Measurements from ENCODE around the gene HMCN1.
"Not testable (repeated sequence)": the region's sequence is repeated elsewhere in the genome, so short reads cannot be mapped to it uniquely, and the experiment has no call there.

Gene HMCN1

DNA sequence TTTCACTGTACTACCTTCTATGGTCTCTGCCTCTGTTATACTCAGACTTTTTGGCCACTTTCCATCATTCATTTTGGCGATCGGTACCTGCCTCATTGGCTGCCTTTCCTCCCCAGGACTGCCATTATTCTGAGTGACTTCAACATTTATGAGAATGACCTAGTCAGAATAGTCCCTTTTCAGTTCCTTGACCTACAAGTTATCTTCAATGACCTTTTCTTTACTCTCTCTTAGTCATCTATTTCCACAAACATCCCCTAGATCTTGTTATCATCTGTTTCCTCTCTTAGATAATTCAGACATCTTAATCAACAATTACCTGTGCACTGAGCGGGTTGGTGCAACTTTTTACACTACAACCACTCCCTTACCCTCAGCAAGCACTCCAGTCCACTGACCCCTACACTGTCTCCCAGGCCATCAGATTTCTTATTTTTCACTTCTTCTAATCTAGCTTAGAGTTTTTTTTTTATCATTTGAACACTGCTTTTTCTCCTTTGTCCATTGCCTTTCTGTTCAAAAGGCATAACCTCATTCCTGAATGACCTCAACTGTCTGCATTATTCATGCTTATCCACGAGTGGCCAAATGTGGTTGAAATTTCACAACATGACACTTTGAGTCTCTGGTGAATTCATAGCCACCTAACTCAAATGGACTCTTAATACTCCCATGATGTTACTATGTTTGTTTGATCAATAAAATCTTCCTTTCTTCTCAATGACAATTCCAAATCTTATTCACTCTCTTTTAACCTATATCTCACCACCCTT lies 112.7 kb downstream of the HMCN1 start:
- DNase-seq (ENCODE audit: low read depth in 1 of 2, low spot score in 1 of 2): no peak

DNA sequence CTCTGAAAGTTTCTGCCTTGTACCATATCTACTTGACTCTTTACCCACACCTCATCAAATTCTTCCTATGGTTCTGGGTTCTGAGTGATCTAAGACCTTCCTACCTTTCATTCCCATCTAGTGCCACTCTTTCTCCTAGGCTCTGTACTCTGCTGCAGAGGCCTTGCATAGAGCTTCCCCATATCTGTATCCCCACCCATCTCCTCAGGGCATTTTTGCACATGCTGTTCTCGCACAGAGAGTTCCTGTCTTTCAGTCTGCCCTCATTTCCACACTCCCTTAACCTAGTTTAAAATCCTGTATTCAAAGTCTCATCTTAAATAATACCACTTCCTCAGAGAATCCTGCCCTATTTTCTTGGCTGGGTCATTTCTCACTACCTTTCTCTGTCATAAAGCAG lies 114.8 kb downstream of the HMCN1 start:
- no peak for DNase-seq (ENCODE audit: low read depth in 1 of 2, low spot score in 1 of 2)

DNA sequence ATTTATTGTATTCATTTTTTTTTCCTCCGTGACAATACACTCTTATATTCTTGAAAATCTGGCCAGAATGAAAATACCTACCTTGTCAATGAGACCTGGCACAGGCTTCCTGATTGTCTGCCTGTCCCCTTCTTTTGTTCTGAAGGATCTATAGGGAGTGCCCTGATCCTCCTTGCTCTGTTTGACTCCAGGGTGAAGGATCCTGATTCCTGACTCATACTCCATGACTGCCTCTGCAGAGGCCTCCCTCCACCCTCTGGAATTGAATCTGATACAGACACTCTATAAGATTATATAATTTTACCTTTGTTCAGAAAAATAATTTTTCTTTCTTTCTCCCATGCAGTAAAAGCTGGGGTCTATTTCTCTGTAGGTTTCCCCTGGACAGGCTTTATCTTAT lies 116.2 kb downstream of the HMCN1 start:
- DNase-seq (ENCODE audit: low read depth in 1 of 2, low spot score in 1 of 2): no peak

DNA sequence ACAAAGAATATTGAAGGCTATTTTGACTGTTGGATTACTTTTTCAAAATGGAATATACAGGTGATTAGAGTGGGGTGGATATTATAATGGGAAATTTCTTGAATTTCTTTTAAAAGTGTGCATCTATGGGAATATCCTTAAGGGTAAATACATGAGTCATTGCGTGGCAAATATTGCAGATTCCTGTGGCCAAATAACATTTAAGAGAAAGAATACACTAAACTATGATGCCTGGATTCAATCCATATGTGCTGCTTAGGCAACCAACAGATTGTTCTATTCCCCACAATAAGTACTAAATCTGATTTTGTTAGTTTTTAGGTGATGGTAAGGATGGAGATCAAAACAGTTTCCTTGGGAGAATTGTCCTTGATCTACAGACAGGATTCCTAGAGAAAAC lies 119.5 kb downstream of the HMCN1 start:
- no peak for DNase-seq (ENCODE audit: low read depth in 1 of 2, low spot score in 1 of 2)

DNA sequence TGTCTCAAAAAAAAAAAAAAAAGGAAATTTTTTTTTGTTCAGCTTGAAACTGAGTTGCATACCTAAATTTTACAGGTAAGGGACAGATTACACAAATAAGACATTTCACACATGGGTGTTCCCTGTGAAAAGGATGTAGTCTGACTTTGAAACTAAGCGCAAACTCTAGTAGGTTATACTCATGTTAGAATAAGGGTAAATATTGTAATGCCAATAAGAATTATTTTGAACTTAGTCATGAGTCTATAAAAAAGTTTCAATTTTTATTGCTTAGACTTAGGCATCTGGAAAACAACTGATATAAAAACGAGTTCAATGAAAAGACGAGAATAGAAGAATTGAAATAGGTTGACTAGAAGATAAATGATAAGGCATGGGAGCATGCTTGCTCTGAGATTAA lies 122.3 kb downstream of the HMCN1 start:
- no peak for DNase-seq (ENCODE audit: low read depth in 1 of 2, low spot score in 1 of 2)

DNA sequence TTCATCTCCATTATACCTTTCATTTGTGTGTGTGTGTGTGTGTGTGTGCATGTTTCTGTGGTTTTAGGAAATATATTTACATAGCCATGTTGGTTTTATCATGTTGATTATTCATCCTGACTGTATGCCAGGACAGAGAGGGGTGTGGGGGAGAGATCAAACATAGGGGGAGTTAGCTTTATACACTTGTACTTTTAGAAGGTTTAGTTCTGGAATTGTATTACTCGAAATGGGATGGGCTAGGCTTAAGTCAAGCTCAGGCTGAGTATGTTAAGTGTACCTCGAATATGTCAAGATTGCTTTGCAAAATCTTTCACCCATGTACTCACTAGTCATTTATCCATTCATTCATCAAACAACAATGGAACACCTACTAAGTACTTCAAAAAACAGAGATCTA lies 123.3 kb downstream of the HMCN1 start:
- DNase-seq (ENCODE audit: low read depth in 1 of 2, low spot score in 1 of 2): no peak

DNA sequence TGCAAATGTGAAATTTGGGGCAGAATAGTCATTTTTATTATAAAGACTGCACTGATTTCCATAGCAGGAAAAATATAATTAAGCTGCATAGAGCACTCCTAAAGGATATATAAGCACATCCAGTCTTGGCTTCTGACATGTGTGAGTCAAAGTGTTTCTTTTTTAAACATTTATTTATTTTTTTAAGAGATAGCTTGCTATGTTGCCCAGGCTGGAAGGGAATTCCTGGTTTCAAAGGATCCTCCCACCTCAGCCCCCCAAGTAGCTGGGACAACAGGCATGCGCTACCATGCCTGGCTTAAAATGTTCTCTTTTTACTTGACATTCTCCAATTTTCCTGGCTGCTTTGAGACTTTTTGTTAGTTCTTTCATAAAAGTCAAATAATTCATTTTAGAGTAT lies 126.1 kb downstream of the HMCN1 start:
- DNase-seq (ENCODE audit: low read depth in 1 of 2, low spot score in 1 of 2): no peak

DNA sequence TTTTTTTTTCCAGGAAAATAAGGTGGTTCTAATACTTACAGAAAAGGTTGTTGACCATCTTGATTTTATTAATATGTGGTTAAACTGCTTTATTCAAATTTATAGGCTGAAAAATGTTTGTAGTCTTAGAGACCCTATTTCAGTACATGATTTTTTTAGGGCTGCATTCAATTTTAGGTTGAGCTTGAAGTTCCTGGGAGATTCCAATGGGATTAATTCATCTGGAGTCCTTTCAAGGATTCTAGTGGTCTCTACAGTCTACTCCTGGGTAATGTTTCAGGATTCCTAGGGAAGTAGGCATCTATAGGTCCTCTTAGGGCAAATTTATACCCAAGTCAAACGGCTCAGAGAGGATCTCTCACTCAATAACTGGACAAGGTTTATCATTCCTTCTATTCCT lies 126.7 kb downstream of the HMCN1 start:
- DNase-seq (ENCODE audit: low read depth in 1 of 2, low spot score in 1 of 2): no peak

DNA sequence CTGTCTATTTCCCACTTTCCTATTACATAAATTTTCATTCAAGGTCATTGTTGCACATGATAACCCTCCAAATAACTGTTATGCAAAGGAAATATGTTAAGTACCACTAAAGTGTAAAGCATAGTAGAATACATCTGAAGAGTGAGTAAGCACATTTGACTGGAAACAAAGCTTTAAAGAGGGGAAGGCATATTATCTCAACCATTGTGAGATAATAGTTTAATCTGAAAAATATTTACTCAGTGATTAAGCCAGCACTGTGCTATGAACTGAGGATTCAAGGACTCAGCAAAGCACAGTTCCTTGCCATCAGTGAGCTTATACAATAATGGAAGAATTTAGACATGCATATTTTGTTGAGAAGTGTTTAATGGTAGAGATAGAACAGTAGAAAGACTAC lies 127.4 kb downstream of the HMCN1 start:
- no peak for DNase-seq (ENCODE audit: low read depth in 1 of 2, low spot score in 1 of 2)

DNA sequence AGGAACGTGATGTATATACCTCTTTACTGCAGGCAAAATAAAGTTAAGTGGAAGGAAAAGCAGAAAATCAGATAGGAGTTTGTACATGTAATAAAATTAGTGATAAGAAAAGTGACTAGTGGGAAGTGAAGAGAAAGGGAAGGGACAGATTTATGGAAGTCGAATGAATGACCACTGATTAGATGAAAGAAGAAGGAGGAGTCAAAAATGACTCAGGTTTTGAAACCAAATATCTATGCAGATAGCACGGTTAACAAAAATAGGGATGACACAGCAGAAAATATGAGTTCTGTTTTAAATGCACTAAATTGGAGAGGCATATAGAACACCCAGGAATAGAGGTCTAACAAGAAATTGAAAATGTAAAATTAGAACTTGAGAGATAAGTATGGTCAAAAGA lies 128.0 kb downstream of the HMCN1 start:
- DNase-seq (ENCODE audit: low read depth in 1 of 2, low spot score in 1 of 2): no peak

DNA sequence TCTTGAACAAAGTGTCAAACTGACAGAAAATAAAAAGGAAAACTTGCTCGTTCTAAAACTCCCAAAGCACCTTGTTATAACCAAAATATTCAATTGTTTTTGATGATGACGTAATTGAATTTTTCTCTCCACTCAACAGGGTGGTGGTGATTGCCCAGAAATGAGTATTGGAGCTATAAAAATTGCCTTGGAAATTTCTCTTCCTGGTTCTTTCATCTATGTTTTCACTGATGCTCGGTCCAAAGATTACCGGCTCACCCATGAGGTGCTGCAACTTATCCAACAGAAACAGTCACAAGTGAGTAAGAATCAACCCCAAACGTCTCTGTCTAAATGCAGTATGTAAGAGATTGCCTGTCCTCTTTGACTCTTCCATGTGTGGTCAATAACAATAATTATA lies 130.1 kb downstream of the HMCN1 start:
- DNase-seq (ENCODE audit: low read depth in 1 of 2, low spot score in 1 of 2): no peak

DNA sequence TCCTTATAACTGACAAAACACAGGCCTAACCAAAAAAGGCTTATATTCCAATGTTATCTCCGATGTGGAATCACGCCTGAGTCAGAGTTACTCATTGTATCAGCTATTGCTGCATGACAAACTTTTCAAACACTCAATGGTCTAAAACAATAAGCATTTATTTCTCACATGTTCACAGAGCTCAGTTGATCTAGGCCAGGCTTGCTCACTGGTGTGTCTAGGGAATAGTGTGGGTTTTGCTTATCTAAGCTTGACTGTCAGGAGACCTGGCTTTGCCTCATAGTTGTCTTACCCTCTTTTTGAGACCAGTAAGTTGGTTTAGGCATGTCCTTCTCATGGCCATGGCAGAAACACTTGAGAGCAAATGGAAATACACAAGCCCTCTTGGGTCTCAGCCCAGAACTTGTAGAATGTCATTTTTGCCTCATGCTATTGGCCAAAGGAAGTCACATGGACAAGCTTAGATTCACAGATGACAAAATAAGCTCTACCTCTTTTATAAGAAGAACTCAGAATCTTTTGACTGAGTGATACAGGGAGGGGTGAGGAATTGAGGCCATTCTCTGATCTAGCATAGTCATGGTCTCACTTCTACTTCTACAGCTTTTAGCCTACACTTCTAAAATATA lies 130.8 kb downstream of the HMCN1 start:
- no peak for DNase-seq (ENCODE audit: low read depth in 1 of 2, low spot score in 1 of 2)

DNA sequence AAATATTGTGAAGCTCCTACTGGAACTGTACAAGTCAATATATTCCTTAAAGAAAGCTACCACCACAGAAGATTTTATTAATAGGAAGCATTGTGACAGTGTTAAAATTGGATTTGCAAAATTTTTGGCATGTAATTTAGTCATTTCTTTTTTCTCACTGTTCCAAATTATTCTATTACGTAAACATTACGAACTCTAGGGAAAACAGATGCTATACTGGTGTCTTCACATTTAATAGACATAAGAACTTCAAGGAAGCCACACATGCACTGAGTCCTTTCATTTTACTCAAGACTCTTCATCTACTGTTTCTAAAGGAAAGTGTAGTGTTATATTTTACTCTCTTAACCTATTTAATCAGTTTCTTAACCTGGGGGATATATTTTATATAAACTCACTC lies 135.4 kb downstream of the HMCN1 start:
- DNase-seq (ENCODE audit: low read depth in 1 of 2, low spot score in 1 of 2): no peak

DNA sequence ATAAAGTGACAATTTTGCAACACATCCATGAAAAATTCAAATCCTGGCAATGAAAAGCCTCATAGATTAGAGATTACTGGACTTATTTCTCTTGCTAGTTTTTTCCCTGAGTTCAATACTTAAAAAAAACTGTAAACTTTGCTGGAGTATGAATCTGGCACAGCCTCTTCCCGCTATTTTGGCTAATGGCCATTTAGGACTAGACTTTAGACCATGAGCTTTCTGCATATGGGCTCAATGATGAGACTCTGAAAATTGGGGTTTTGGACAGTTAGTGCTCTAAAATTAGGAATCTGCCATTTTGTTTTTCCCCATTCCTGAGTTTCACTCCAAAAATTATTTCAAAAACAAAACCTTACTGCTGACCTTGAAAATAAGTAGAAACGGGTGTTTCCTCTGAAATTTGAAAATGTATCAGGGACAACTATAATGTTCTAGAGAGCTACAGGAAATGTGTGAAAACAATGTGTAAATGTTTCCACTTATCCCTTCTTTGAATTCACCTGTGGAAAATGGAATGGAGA lies 137.5 kb downstream of the HMCN1 start:
- DNase-seq (ENCODE audit: low read depth in 1 of 2, low spot score in 1 of 2): no peak

DNA sequence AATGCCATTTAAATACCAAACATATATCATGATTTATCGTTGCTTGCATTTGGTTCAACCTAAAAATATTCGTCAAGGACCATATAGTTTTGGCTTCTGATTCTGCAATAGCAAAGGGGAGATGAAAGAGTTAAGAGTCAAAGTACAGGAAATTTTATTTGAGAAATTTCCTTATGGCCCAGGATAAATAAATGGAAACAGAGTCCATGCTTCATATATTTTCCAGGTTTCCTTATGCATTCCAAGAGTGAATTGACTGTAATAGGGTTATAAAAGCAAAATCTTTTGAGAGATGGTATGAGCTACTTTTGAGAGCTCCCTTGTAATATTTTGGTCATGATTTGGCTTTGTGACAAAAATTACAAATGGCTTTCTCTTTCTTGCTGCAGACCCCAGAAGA lies 140.1 kb downstream of the HMCN1 start:
- DNase-seq (ENCODE audit: low read depth in 1 of 2, low spot score in 1 of 2): no peak

DNA sequence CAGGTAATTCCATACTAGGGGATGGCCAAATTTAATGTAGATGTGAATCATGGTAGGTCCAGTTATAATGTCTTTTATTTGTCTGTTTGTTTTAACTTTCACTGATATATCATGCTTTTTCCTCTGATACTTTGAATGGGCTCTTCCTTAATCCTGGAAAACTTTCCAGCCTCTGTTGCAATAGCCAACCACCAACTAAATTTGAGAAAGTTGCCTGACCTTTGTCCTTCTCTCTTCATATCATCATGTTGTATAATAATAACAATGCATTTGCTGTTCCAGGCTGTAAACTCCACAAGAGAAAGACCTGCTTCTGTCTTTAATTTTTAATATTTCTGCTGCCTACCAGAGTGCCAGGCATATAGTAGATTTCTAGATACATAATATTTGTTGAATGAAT lies 146.1 kb downstream of the HMCN1 start:
- DNase-seq (ENCODE audit: low read depth in 1 of 2, low spot score in 1 of 2): no peak

DNA sequence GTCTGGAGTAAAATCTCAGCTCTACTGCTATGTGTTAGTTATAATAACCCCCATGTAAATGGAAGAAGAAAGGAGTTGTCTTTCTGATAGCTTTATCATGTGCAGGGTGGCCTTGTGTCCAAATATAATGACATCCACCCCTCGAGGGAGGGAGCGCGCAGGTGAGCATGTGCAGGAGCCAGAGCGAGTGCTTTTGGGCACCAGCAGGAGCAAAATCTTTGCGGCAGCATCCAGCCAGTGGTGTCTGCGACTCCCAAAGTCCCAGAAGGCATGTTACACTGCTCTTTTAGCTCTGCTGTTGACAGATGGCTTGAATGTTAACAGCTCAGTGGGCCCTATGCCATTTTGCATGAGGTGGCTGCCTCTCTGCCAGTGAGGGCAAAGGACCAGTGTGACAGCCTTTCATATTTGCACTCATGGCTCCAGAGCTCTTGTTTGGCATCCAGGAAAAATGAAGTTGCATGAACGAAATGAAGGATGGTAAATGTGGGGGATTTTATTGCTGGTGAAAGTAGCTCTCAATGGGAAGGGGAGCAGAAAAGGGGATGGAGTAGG lies 146.7 kb downstream of the HMCN1 start:
- no peak for DNase-seq (ENCODE audit: low read depth in 1 of 2, low spot score in 1 of 2)

DNA sequence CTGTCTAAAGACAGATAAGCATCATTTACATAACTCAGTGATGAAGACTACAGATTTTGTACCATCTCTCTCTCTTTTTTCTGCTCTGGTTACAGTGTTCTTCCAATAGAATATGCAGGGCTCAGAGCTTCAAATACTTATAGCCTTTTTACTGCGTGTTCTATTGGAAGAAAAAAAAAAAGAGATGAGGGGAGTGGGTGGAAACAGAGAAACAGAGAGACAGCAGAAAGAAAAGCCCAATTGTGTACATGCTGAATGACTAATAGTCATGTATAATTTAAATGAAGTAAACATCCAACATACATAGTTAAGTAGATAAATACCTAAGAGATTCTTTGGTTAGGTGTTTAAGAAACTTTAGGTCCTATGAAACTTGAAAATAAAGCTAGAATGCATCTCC lies 151.9 kb downstream of the HMCN1 start:
- no peak for DNase-seq (ENCODE audit: low read depth in 1 of 2, low spot score in 1 of 2)

DNA sequence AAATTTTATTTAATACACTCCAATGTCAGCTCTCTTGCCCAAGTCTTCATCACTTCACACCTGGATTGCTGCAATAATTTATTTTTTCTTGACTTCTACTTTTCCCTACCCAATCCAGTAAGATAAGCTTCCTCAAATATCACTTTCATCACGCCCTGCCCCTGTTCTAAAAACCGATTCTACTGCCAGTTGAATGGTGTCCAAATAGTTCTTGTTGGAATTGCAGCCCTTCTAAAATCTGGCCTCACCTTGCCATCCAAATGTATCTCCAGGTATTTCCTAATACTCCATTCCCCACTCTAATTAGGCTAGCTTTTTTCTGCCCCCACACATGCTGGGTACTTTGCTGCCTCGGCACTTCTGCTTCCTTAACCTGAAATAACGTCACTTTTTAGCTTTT lies 152.5 kb downstream of the HMCN1 start:
- no peak for DNase-seq (ENCODE audit: low read depth in 1 of 2, low spot score in 1 of 2)

DNA sequence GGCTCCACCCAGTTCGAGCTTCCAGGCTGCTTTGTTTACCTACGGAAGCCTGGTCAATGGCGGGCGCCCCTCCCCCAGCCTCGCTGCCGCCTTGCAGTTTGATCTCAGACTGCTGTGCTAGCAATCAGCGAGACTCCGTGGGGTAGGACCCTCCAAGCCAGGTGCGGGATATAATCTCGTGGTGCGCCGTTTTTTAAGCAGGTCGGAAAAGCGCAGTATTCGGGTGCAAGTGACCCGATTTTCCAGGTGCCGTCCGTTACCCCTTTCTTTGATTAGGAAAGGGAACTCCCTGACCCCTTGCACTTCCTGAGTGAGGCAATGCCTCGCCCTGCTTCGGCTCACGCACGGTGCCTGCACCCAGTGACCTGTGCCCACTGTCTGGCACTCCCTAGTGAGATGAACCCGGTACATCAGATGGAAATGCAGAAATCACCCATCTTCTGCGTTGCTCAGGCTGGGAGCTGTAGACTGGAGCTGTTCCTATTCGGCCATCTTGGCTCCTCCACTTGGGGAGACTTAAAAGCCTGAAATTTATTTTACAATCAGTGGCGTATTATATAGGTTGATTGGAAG lies 158.7 kb downstream of the HMCN1 start:
- not testable (repeated sequence) for DNase-seq (ENCODE audit: low read depth in 1 of 2, low spot score in 1 of 2)

DNA sequence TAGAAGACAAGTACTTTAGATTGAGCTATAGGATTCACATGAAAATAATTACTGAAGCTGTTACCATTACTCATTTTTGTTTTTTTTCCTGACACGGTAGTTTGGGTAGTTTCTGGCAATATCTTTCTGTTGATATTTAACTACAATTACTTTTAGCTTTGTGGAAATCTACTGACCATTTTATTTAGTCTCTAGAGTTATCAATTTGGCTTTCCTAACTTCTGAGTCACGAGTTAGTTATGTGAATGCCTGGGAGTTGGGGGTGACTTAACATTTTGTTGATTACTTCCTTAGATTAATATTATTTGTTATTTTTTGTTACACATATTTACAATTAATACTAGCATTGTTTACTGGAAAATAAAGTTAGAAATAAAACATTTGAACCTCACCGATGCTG lies 160.6 kb downstream of the HMCN1 start:
- DNase-seq (ENCODE audit: low read depth in 1 of 2, low spot score in 1 of 2): no peak

DNA sequence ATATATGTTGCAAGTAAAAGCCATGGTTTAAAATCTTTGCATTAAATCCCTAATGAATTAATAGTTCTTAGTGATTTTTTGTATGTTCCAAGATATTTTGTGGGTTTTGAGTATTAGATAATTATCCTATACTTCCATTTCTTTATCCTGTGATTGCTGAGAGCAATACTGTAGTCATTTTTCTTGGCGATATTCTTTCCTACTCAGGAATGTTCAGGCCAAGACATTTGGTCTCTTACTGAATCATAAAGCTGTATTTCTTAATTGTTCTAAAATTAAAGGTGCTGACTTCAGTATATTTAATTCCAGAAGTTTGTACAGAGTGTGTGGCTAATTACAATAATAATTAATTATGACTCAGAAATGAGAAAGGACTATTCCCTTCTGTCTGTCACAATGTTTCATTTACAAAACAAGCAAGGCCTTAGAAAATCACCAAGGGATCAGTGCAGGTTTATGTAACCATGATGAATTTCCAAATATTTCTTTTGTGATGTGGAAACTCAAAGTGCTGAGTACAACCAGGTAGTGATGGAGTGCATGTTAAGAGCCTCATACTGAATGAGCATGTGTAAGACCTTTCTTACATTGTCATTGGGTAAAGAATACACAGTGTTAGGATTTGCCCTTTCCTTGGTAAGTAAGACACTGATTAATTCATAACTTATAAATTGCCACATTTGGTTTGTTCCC lies 161.2 kb downstream of the HMCN1 start:
- no peak for DNase-seq (ENCODE audit: low read depth in 1 of 2, low spot score in 1 of 2)
